CD4-positive, CD25-positive, alpha-beta regulatory T cell (primary cell): ENCODE measurements around the gene PDE4DIP. TPM values are rescaled to one million over a fixed set of nuclear protein-coding genes. Genes with fewer than 3 reads are reported as not detected.
"Not testable (repeated sequence)": the region's sequence is repeated elsewhere in the genome, so short reads cannot be mapped to it uniquely, and the experiment has no call there.

Source experiments
- ATAC-seq, 2 donors: fragments of 150-1000 bp; cut with Tn5 transposase; one replicate each; pipeline ENCODE4 v1.10.0; 2021; ENCODE audit warnings: low read depth in 2 of 2, moderate number of reproducible peaks in 2 of 2, moderate library complexity in 1 of 2
- DNase-seq, 3 donors: peaks; one replicate each; pipeline versions ENCODE4 v3.0.0 to v3.0.0-alpha.2; 2012 to 2022; ENCODE audit warnings: mixed read lengths in 1 of 3
- H3K27ac ChIP-seq: one replicate; pipeline ENCODE4 v1.7.0; 2013; ENCODE audit warnings: mild to moderate bottlenecking, low read length; ENCODE audit not compliant: insufficient read depth, poor library complexity, severe bottlenecking
- H3K27me3 ChIP-seq: one replicate; pipeline ENCODE4 v1.7.0; 2013; ENCODE audit warnings: low read length; ENCODE audit not compliant: control insufficient read depth, insufficient read depth
- H3K36me3 ChIP-seq: one replicate; pipeline ENCODE4 v1.7.0; 2013; ENCODE audit warnings: mild to moderate bottlenecking, low read length, moderate library complexity; ENCODE audit not compliant: control insufficient read depth, insufficient read depth
- H3K4me1 ChIP-seq: 2 replicates; pipeline ENCODE4 v1.7.0; 2013; ENCODE audit warnings: mild to moderate bottlenecking, low read length; ENCODE audit not compliant: insufficient read depth, control insufficient read depth, poor library complexity, severe bottlenecking
- H3K4me3 ChIP-seq: one replicate; pipeline ENCODE4 v1.7.0; 2013; ENCODE audit warnings: low read depth, mild to moderate bottlenecking, low read length, moderate library complexity
- H3K9me3 ChIP-seq, 2 experiments: 1 replicate in 1 of 2; 2 replicates in 1 of 2; pipeline ENCODE4 v1.7.0; 2013; ENCODE audit warnings: low read length in 2 of 2, mild to moderate bottlenecking in 1 of 2, moderate library complexity in 1 of 2; ENCODE audit not compliant: control insufficient read depth in 2 of 2
- H3K27ac Mint-ChIP-seq, 3 donors: one replicate each; pipeline ENCODE4 v1.8.0; 2020 to 2022; ENCODE audit warnings: mild to moderate bottlenecking in 3 of 3, mixed read lengths in 3 of 3, moderate library complexity in 2 of 3
- H3K27me3 Mint-ChIP-seq: one replicate; pipeline ENCODE4 v1.8.0; 2022; ENCODE audit warnings: mild to moderate bottlenecking, mixed read lengths
- H3K36me3 Mint-ChIP-seq: one replicate; pipeline ENCODE4 v1.8.0; 2020; ENCODE audit warnings: mixed read lengths
- H3K4me1 Mint-ChIP-seq, 4 donors: one replicate each; pipeline ENCODE4 v1.8.0; 2020 to 2022; ENCODE audit warnings: mixed read lengths in 4 of 4, mild to moderate bottlenecking in 1 of 4
- H3K4me3 Mint-ChIP-seq, 4 donors: one replicate each; pipeline ENCODE4 v1.8.0; 2020 to 2022; ENCODE audit warnings: mild to moderate bottlenecking in 4 of 4, mixed read lengths in 4 of 4, moderate library complexity in 3 of 4
- H3K9me3 Mint-ChIP-seq, 7 donors: one replicate each; pipeline ENCODE4 v1.8.0; 2020 to 2022; ENCODE audit warnings: mixed read lengths in 7 of 7, mild to moderate bottlenecking in 3 of 7, moderate library complexity in 2 of 7
- polyA plus RNA-seq, 4 donors: library from polyadenylated mRNA; unstranded; fragments of 300-500 nt; fragmentation: Illumina TruSeq; gene quantifications; one replicate each; pipeline ENCODE4 v1.2.3, GENCODE V29; 2021
- total RNA-seq: library from RNA; stranded (reverse); gene quantifications from one replicate; pipeline ENCODE4 v1.2.3, GENCODE V29; 2022

The PDE4DIP gene
- total and polyA plus RNA-seq, 5 donors from 2014 or later, result 22.3 to 50.8 (median 34.2) TPM

GRCh38 chr1:148911303-148911928 lies 67.2 kb downstream of the PDE4DIP start:
- H3K27ac ChIP-seq, H3K4me3 ChIP-seq, DNase-seq, H3K36me3 Mint-ChIP-seq, H3K27me3 Mint-ChIP-seq, H3K36me3 ChIP-seq, H3K9me3 Mint-ChIP-seq, H3K27me3 ChIP-seq, H3K4me1 ChIP-seq, H3K4me3 Mint-ChIP-seq, H3K27ac Mint-ChIP-seq, H3K4me1 Mint-ChIP-seq, H3K9me3 ChIP-seq: not testable (repeated sequence)
- ATAC-seq, result peak in 1 of 2 donors; percentile 37

GRCh38 chr1:148916222-148916621 lies 72.0 kb downstream of the PDE4DIP start:
- H3K9me3 ChIP-seq, DNase-seq, H3K4me1 ChIP-seq, H3K4me3 Mint-ChIP-seq, H3K27ac ChIP-seq, H3K4me3 ChIP-seq, H3K4me1 Mint-ChIP-seq, ATAC-seq, H3K9me3 Mint-ChIP-seq, H3K27me3 Mint-ChIP-seq, H3K27ac Mint-ChIP-seq, H3K36me3 ChIP-seq, H3K36me3 Mint-ChIP-seq, H3K27me3 ChIP-seq: not testable (repeated sequence)

- H3K4me1 ChIP-seq, H3K36me3 ChIP-seq, H3K27me3 Mint-ChIP-seq, H3K27me3 ChIP-seq, DNase-seq, H3K9me3 Mint-ChIP-seq, H3K27ac Mint-ChIP-seq, H3K4me3 ChIP-seq, H3K9me3 ChIP-seq, H3K36me3 Mint-ChIP-seq, H3K4me1 Mint-ChIP-seq, ATAC-seq, H3K4me3 Mint-ChIP-seq, H3K27ac ChIP-seq: not testable (repeated sequence)
Measured at GRCh38 chr1:148916695-148917348, 72.6 kb downstream of the PDE4DIP start.

- not testable (repeated sequence) for ATAC-seq, H3K4me1 Mint-ChIP-seq, H3K36me3 Mint-ChIP-seq, H3K4me3 ChIP-seq, H3K9me3 Mint-ChIP-seq, H3K27ac ChIP-seq, DNase-seq, H3K27me3 ChIP-seq, H3K4me3 Mint-ChIP-seq, H3K9me3 ChIP-seq, H3K27me3 Mint-ChIP-seq, H3K27ac Mint-ChIP-seq, H3K36me3 ChIP-seq, H3K4me1 ChIP-seq
Measured at GRCh38 chr1:148918836-148919447, 74.7 kb downstream of the PDE4DIP start.

GRCh38 chr1:148921047-148921446 lies 76.8 kb downstream of the PDE4DIP start:
- H3K27me3 ChIP-seq, H3K9me3 ChIP-seq, H3K9me3 Mint-ChIP-seq, H3K27ac Mint-ChIP-seq, H3K4me1 Mint-ChIP-seq, H3K36me3 Mint-ChIP-seq, H3K4me1 ChIP-seq, H3K4me3 Mint-ChIP-seq, H3K36me3 ChIP-seq, DNase-seq, H3K27me3 Mint-ChIP-seq, ATAC-seq, H3K27ac ChIP-seq, H3K4me3 ChIP-seq: not testable (repeated sequence)

GRCh38 chr1:148923798-148924197 lies 79.6 kb downstream of the PDE4DIP start:
- H3K27me3 Mint-ChIP-seq, H3K4me1 ChIP-seq, H3K4me3 ChIP-seq, H3K27ac Mint-ChIP-seq, ATAC-seq, H3K27me3 ChIP-seq, H3K4me1 Mint-ChIP-seq, H3K9me3 ChIP-seq, H3K9me3 Mint-ChIP-seq, H3K27ac ChIP-seq, H3K36me3 ChIP-seq, DNase-seq, H3K4me3 Mint-ChIP-seq, H3K36me3 Mint-ChIP-seq: not testable (repeated sequence)

- not testable (repeated sequence) for H3K36me3 ChIP-seq, H3K4me3 Mint-ChIP-seq, H3K9me3 ChIP-seq, DNase-seq, H3K27ac Mint-ChIP-seq, H3K9me3 Mint-ChIP-seq, H3K4me3 ChIP-seq, H3K4me1 ChIP-seq, H3K27ac ChIP-seq, H3K4me1 Mint-ChIP-seq, H3K27me3 ChIP-seq, H3K36me3 Mint-ChIP-seq, ATAC-seq, H3K27me3 Mint-ChIP-seq
Measured at GRCh38 chr1:148927645-148928044, 83.4 kb downstream of the PDE4DIP start.

GRCh38 chr1:148929253-148929652 lies 85.0 kb downstream of the PDE4DIP start:
- not testable (repeated sequence) for H3K4me1 ChIP-seq, ATAC-seq, H3K9me3 Mint-ChIP-seq, H3K9me3 ChIP-seq, H3K27me3 Mint-ChIP-seq, DNase-seq, H3K4me1 Mint-ChIP-seq, H3K36me3 ChIP-seq, H3K27me3 ChIP-seq, H3K36me3 Mint-ChIP-seq, H3K4me3 Mint-ChIP-seq, H3K27ac ChIP-seq, H3K4me3 ChIP-seq, H3K27ac Mint-ChIP-seq
